HL-60 (cell line): ENCODE results near the gene FANCI.

ENCODE experiments used
- DNase-seq, 2 experiments: peaks; one replicate each; pipeline ENCODE4 v3.0.0-alpha.2; 2010 to 2020; ENCODE audit warnings: low read depth in 1 of 2, low spot score in 1 of 2
- H3K27ac ChIP-seq: fragments of 250-450 bp; sonication (Bioruptor Pico); replicated peaks from 2 replicates; pipeline ENCODE4 v1.5.1; 2020; ENCODE audit warnings: mild to moderate bottlenecking, moderate library complexity
- H3K27me3 ChIP-seq: fragments of 250-450 bp; sonication (Bioruptor Pico); 2 replicates; pipeline ENCODE4 v1.5.1; 2021; ENCODE audit warnings: mild to moderate bottlenecking, moderate library complexity; ENCODE audit not compliant: insufficient read depth, poor library complexity, severe bottlenecking
- H3K4me3 ChIP-seq: replicated peaks from 2 replicates; pipeline ENCODE4 v1.5.1; 2011; ENCODE audit warnings: mild to moderate bottlenecking, control low read depth, low read length; ENCODE audit not compliant: insufficient read depth
- CTCF ChIP-seq: IDR thresholded peaks from one replicate; pipeline ENCODE4 v1.5.1; 2011; ENCODE audit warnings: low read length, control low read depth, inconsistent platforms; ENCODE audit not compliant: insufficient read depth
- GABPA ChIP-seq: IDR thresholded peaks from 2 replicates; pipeline ENCODE4 v1.6.1; 2012; ENCODE audit warnings: low read depth
- POLR2AphosphoS5 ChIP-seq: IDR thresholded peaks from 2 replicates; pipeline ENCODE4 v1.6.1; 2012; ENCODE audit warnings: low read depth
- REST ChIP-seq: IDR thresholded peaks from 2 replicates; pipeline ENCODE4 v1.6.1; 2012; ENCODE audit warnings: low read depth; ENCODE audit not compliant: insufficient replicate concordance
- SPI1 ChIP-seq: IDR thresholded peaks from 2 replicates; pipeline ENCODE4 v1.6.1; 2012; ENCODE audit warnings: low read depth, mild to moderate bottlenecking, borderline replicate concordance

The FANCI gene

GRCh38 chr15:89328398-89329254 is 84.8 kb downstream of the FANCI start:
- Histone ChIP-seq H3K27me3 (no peaks in the 10 kb centered on the region), H3K4me3 (no peak overlapping the region), H3K27ac (no peak overlapping the region)
- no peak for DNase-seq
- TF ChIP-seq CTCF (no peak), SPI1 (no peak), GABPA (no peak), REST (no peak), POLR2AphosphoS5 (no peak)

- H3K4me3 ChIP-seq: no peak overlapping the region
- DNase-seq: no peak
- TF ChIP-seq GABPA (no peak), REST (no peak), POLR2AphosphoS5 (no peak)
- no peaks in the 10 kb centered on the region for H3K27me3 ChIP-seq
- no peak overlapping the region for H3K27ac ChIP-seq
These were observed 85.7 kb downstream of the FANCI start for GRCh38 chr15:89329329-89330084.

- no peak overlapping the region for H3K4me3 ChIP-seq
- TF ChIP-seq SPI1 (no peak), REST (no peak), POLR2AphosphoS5 (no peak), CTCF (no peak), GABPA (no peak)
- no peaks in the 10 kb centered on the region for H3K27me3 ChIP-seq
- no peak for DNase-seq
- H3K27ac ChIP-seq: no peak overlapping the region
These were observed 86.3 kb downstream of the FANCI start for GRCh38 chr15:89330119-89330518.
